Fibroblast of lung (primary cell): ENCODE results near the gene DIS3L2. TPM values are rescaled to one million over a fixed set of nuclear protein-coding genes. Genes with fewer than 3 reads are reported as not detected.

ENCODE experiments used
- DNase-seq, 2 donors: peaks; one replicate each; pipeline versions ENCODE4 v3.0.0 to v3.0.0-alpha.2; 2010; ENCODE audit warnings: low read depth in 2 of 2
- H2AFZ ChIP-seq: 2 replicates; pipeline ENCODE4 v1.5.1; 2012; ENCODE audit warnings: low read length, control low read depth, inconsistent platforms
- H3K27ac ChIP-seq: 2 replicates; pipeline ENCODE4 v1.5.1; 2011; ENCODE audit warnings: low read length, control low read depth; ENCODE audit not compliant: insufficient read depth
- H3K27me3 ChIP-seq: 2 replicates; pipeline ENCODE4 v1.5.1; 2011; ENCODE audit warnings: mild to moderate bottlenecking, low read length; ENCODE audit not compliant: control insufficient read depth, insufficient read depth
- H3K36me3 ChIP-seq: 2 replicates; pipeline ENCODE4 v1.5.1; 2011; ENCODE audit warnings: low read length; ENCODE audit not compliant: control insufficient read depth, insufficient read depth
- H3K4me1 ChIP-seq: 2 replicates; pipeline ENCODE4 v1.5.1; 2011; ENCODE audit warnings: low read length; ENCODE audit not compliant: control insufficient read depth, insufficient read depth; ENCODE audit errors: extremely low read depth
- H3K4me2 ChIP-seq: 2 replicates; pipeline ENCODE4 v1.5.1; 2011; ENCODE audit warnings: low read length, control low read depth; ENCODE audit not compliant: insufficient read depth; ENCODE audit errors: extremely low read depth
- H3K4me3 ChIP-seq, 4 experiments: fragments of 200-600 bp in 1 of 4; sonication (generic) in 1 of 4; replicated peaks in 1 of 4; 2 replicates each; pipeline ENCODE4 v1.5.1; 2011 to 2016; ENCODE audit warnings: low read length in 4 of 4, low read depth in 3 of 4, mild to moderate bottlenecking in 3 of 4, control low read depth in 2 of 4, inconsistent platforms in 1 of 4, mixed read lengths in 1 of 4; ENCODE audit not compliant: insufficient read depth in 1 of 4; ENCODE audit errors: control extremely low read depth in 1 of 4
- H3K79me2 ChIP-seq: 2 replicates; pipeline ENCODE4 v1.5.1; 2012; ENCODE audit warnings: mild to moderate bottlenecking, low read length, inconsistent platforms; ENCODE audit not compliant: control insufficient read depth, insufficient read depth
- H3K9ac ChIP-seq: 2 replicates; pipeline ENCODE4 v1.5.1; 2011; ENCODE audit warnings: mild to moderate bottlenecking, low read length, control low read depth; ENCODE audit not compliant: insufficient read depth
- H3K9me3 ChIP-seq: 2 replicates; pipeline ENCODE4 v1.5.1; 2012; ENCODE audit warnings: low read depth, low read length; ENCODE audit not compliant: control insufficient read depth, insufficient read depth
- H4K20me1 ChIP-seq: 2 replicates; pipeline ENCODE4 v1.5.1; 2011; ENCODE audit warnings: low read length; ENCODE audit not compliant: control insufficient read depth, insufficient read depth; ENCODE audit errors: extremely low read depth
- EZH2 ChIP-seq: IDR thresholded peaks from 2 replicates; pipeline ENCODE4 v1.5.1; 2012; ENCODE audit warnings: low read length, control low read depth, mild to moderate bottlenecking; ENCODE audit errors: missing control alignments
- polyA plus RNA-seq, 2 donors: library from polyadenylated mRNA; depleted of rRNA in 1 of 2; stranded (reverse) in 1 of 2; unstranded in 1 of 2; fragments of >200 nt; gene quantifications; 2 replicates each; pipeline ENCODE4 v1.2.1, GENCODE V29; 2011 to 2012; ENCODE audit warnings: missing spikeins in 1 of 2
- total RNA-seq: library from RNA; depleted of rRNA; stranded (reverse); fragments of >200 nt; gene quantifications from 2 replicates; pipeline ENCODE4 v1.2.1, GENCODE V29; 2014
- TF ChIP-seq, protein P1 (sequence below), 2 donors: IDR thresholded peaks in 1 of 2; conservative IDR thresholded peaks in 1 of 2; 1 replicate in 1 of 2; 2 replicates in 1 of 2; pipeline ENCODE4 v1.5.1; 2011 to 2012; ENCODE audit warnings: low read length in 2 of 2, control low read depth in 1 of 2, inconsistent platforms in 1 of 2, low read depth in 1 of 2, mild to moderate bottlenecking in 1 of 2

The DIS3L2 gene
- total and polyA plus RNA-seq, 2 donors (not counting 1 experiment from before 2014, with no cell fraction given) = 5.2 to 15.2 TPM

GRCh38 chr2:232275670-232276069 lies 314.2 kb downstream of the DIS3L2 start:
- Histone ChIP-seq H3K27me3 (no peaks in the 10 kb centered on the region), H3K4me3 (no peak overlapping the region), H4K20me1 (no peaks in the 10 kb centered on the region), H3K79me2 (no peaks in the 10 kb centered on the region), H3K4me1 (no peaks in the 10 kb centered on the region), H3K4me2 (no peak overlapping the region), H3K27ac (no peak overlapping the region), H3K9ac (no peak overlapping the region), H3K9me3 (no peaks in the 10 kb centered on the region), H3K36me3 (no peaks in the 10 kb centered on the region), H2AFZ (no peak overlapping the region)
- no peak for DNase-seq
- TF ChIP-seq, protein P1, sequence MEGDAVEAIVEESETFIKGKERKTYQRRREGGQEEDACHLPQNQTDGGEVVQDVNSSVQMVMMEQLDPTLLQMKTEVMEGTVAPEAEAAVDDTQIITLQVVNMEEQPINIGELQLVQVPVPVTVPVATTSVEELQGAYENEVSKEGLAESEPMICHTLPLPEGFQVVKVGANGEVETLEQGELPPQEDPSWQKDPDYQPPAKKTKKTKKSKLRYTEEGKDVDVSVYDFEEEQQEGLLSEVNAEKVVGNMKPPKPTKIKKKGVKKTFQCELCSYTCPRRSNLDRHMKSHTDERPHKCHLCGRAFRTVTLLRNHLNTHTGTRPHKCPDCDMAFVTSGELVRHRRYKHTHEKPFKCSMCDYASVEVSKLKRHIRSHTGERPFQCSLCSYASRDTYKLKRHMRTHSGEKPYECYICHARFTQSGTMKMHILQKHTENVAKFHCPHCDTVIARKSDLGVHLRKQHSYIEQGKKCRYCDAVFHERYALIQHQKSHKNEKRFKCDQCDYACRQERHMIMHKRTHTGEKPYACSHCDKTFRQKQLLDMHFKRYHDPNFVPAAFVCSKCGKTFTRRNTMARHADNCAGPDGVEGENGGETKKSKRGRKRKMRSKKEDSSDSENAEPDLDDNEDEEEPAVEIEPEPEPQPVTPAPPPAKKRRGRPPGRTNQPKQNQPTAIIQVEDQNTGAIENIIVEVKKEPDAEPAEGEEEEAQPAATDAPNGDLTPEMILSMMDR (conservative IDR thresholded peaks at IDR 0.05 in 1 of 2, IDR thresholded peaks at IDR 0.05 in 1 of 2; ENCODE audit: low read depth in 1 of 2, low read length in 2 of 2) = no peak
- no peak for TF ChIP-seq EZH2

GRCh38 chr2:232276084-232276732 lies 314.7 kb downstream of the DIS3L2 start:
- H2AFZ ChIP-seq = no peak overlapping the region
- no peaks in the 10 kb centered on the region for H3K27me3 ChIP-seq
- no peak overlapping the region for H3K27ac ChIP-seq
- H3K4me1 ChIP-seq = no peaks in the 10 kb centered on the region
- no peaks in the 10 kb centered on the region for H3K36me3 ChIP-seq
- no peak overlapping the region for H3K4me2 ChIP-seq
- no peaks in the 10 kb centered on the region for H3K9me3 ChIP-seq
- no peaks in the 10 kb centered on the region for H4K20me1 ChIP-seq
- no peaks in the 10 kb centered on the region for H3K79me2 ChIP-seq
- H3K9ac ChIP-seq = no peak overlapping the region
- H3K4me3 ChIP-seq = no peak overlapping the region
- DNase-seq = no peak
- TF ChIP-seq, protein P1 (conservative IDR thresholded peaks at IDR 0.05 in 1 of 2, IDR thresholded peaks at IDR 0.05 in 1 of 2; ENCODE audit: low read depth in 1 of 2, low read length in 2 of 2) = no peak
- no peak for TF ChIP-seq EZH2

- Histone ChIP-seq H3K4me1 (no peaks in the 10 kb centered on the region), H3K27me3 (no peaks in the 10 kb centered on the region), H3K9ac (no peak overlapping the region), H2AFZ (no peak overlapping the region), H3K27ac (no peak overlapping the region), H3K79me2 (no peaks in the 10 kb centered on the region), H3K36me3 (no peaks in the 10 kb centered on the region), H4K20me1 (no peaks in the 10 kb centered on the region), H3K4me2 (no peak overlapping the region), H3K9me3 (no peaks in the 10 kb centered on the region), H3K4me3 (no peak overlapping the region)
- no peak for TF ChIP-seq EZH2
- TF ChIP-seq, protein P1 (conservative IDR thresholded peaks at IDR 0.05 in 1 of 2, IDR thresholded peaks at IDR 0.05 in 1 of 2; ENCODE audit: low read depth in 1 of 2, low read length in 2 of 2) = no peak
- no peak for DNase-seq
Measured at GRCh38 chr2:232276733-232277313, 315.3 kb downstream of the DIS3L2 start.
